HEK293 (cell line): ENCODE results near the gene GAK.

Source experiments
- GLIS1 ChIP-seq: fragments of 450-650 bp; formaldehyde crosslinking; IDR thresholded peaks from 2 replicates; pipeline ENCODE4 v1.5.1; 2016; ENCODE audit warnings: missing biosample characterization, missing genetic modification characterization
- GLIS2 ChIP-seq: fragments of 450-650 bp; formaldehyde crosslinking; IDR thresholded peaks from 2 replicates; pipeline ENCODE4 v1.5.1; 2016; ENCODE audit warnings: missing biosample characterization, missing genetic modification characterization
- KLF1 ChIP-seq: fragments of 450-650 bp; formaldehyde crosslinking; IDR thresholded peaks from 2 replicates; pipeline ENCODE4 v1.5.1; 2016; ENCODE audit warnings: missing biosample characterization, missing genetic modification characterization
- KLF8 ChIP-seq: fragments of 450-650 bp; formaldehyde crosslinking; IDR thresholded peaks from 2 replicates; pipeline ENCODE4 v1.5.1; 2016; ENCODE audit warnings: missing biosample characterization, missing genetic modification characterization
- KLF9 ChIP-seq: fragments of 450-650 bp; formaldehyde crosslinking; IDR thresholded peaks from 2 replicates; pipeline ENCODE4 v1.5.1; 2016; ENCODE audit warnings: missing biosample characterization, missing genetic modification characterization, low read depth
- SP3 ChIP-seq: fragments of 450-650 bp; formaldehyde crosslinking; IDR thresholded peaks from 2 replicates; pipeline ENCODE4 v1.5.1; 2016; ENCODE audit warnings: missing biosample characterization, missing genetic modification characterization
- ZBTB1 ChIP-seq: fragments of 450-650 bp; formaldehyde crosslinking; IDR thresholded peaks from 2 replicates; pipeline ENCODE4 v1.5.1; 2016; ENCODE audit warnings: missing biosample characterization, missing genetic modification characterization
- ZBTB20 ChIP-seq: fragments of 450-650 bp; formaldehyde crosslinking; IDR thresholded peaks from 2 replicates; pipeline ENCODE4 v1.5.1; 2016; ENCODE audit warnings: missing biosample characterization, missing genetic modification characterization
- ZBTB26 ChIP-seq: fragments of 450-650 bp; formaldehyde crosslinking; optimal IDR thresholded peaks from 2 replicates; pipeline ENCODE3; 2016; ENCODE audit warnings: missing biosample characterization, mild to moderate bottlenecking, missing genetic modification characterization
- ZFHX2 ChIP-seq: fragments of 450-650 bp; formaldehyde crosslinking; conservative IDR thresholded peaks from 2 replicates; pipeline ENCODE4 v1.5.1; 2016; ENCODE audit warnings: missing biosample characterization, missing genetic modification characterization
- ZFP41 ChIP-seq: fragments of 450-650 bp; formaldehyde crosslinking; IDR thresholded peaks from 2 replicates; pipeline ENCODE4 v1.5.1; 2016; ENCODE audit warnings: missing biosample characterization, missing genetic modification characterization, borderline replicate concordance
- ZIC2 ChIP-seq: fragments of 450-650 bp; formaldehyde crosslinking; IDR thresholded peaks from 2 replicates; pipeline ENCODE4 v1.5.1; 2016; ENCODE audit warnings: missing biosample characterization, missing genetic modification characterization
- ZNF549 ChIP-seq: fragments of 450-650 bp; IDR thresholded peaks from 2 replicates; pipeline ENCODE4 v1.5.1; 2018; ENCODE audit warnings: missing biosample characterization, missing genetic modification characterization, mild to moderate bottlenecking, inconsistent platforms, moderate library complexity
- ZNF558 ChIP-seq: fragments of 450-650 bp; formaldehyde crosslinking; IDR thresholded peaks from 2 replicates; pipeline ENCODE4 v1.5.1; 2016; ENCODE audit warnings: missing biosample characterization, missing genetic modification characterization
- ZNF629 ChIP-seq: fragments of 450-650 bp; formaldehyde crosslinking; IDR thresholded peaks from 2 replicates; pipeline ENCODE4 v1.5.1; 2017; ENCODE audit warnings: missing biosample characterization, missing genetic modification characterization
- TF ChIP-seq, protein P1 (sequence below): fragments of 450-650 bp; formaldehyde crosslinking; IDR thresholded peaks from 2 replicates; pipeline ENCODE4 v1.5.1; 2016; ENCODE audit warnings: missing biosample characterization, missing genetic modification characterization, borderline replicate concordance
- TF ChIP-seq, protein P2 (sequence below): fragments of 450-650 bp; formaldehyde crosslinking; conservative IDR thresholded peaks from 2 replicates; pipeline ENCODE4 v1.5.1; 2016; ENCODE audit warnings: low read depth, missing biosample characterization, missing genetic modification characterization

Gene GAK

DNA sequence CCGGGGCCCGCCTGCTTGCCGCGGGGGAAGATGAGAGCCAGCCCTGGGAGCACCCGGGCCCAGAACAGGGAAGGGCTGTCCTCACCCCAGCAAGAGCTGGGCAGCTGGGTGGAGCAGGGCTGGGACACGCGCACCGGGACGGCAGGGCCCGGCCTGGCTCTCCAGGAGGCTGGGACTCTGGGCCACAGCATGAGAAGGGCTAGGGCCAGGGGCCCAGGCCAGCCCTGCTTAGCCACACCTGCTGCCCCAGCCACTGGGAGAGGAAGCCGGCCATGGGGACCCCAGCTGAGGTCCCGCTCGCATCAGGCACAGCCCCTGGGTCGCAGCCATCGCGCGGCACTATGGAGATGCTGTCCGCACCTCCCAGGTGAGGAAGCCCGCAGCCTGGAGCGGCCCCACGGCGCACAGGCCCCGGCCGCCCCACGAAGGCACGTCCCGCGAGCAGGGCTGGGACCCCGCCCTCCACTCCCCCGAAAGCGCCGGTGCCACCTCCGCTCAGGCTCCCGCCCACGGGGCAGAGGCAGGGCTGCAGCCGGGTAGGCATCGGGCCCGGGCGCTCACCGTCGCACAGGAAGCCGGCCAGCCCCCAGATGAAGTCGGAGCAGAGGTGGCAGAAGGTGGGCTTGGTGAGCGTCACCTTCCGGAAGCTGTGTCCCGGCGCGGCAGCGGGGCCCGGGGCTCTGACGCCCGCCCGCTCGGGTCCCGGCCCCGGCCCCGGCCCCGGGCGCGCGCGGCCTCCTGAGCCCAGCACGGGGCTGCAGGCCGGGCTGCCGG, 40.7 kb upstream of the GAK start (continued):
- TF ChIP-seq, protein P1, sequence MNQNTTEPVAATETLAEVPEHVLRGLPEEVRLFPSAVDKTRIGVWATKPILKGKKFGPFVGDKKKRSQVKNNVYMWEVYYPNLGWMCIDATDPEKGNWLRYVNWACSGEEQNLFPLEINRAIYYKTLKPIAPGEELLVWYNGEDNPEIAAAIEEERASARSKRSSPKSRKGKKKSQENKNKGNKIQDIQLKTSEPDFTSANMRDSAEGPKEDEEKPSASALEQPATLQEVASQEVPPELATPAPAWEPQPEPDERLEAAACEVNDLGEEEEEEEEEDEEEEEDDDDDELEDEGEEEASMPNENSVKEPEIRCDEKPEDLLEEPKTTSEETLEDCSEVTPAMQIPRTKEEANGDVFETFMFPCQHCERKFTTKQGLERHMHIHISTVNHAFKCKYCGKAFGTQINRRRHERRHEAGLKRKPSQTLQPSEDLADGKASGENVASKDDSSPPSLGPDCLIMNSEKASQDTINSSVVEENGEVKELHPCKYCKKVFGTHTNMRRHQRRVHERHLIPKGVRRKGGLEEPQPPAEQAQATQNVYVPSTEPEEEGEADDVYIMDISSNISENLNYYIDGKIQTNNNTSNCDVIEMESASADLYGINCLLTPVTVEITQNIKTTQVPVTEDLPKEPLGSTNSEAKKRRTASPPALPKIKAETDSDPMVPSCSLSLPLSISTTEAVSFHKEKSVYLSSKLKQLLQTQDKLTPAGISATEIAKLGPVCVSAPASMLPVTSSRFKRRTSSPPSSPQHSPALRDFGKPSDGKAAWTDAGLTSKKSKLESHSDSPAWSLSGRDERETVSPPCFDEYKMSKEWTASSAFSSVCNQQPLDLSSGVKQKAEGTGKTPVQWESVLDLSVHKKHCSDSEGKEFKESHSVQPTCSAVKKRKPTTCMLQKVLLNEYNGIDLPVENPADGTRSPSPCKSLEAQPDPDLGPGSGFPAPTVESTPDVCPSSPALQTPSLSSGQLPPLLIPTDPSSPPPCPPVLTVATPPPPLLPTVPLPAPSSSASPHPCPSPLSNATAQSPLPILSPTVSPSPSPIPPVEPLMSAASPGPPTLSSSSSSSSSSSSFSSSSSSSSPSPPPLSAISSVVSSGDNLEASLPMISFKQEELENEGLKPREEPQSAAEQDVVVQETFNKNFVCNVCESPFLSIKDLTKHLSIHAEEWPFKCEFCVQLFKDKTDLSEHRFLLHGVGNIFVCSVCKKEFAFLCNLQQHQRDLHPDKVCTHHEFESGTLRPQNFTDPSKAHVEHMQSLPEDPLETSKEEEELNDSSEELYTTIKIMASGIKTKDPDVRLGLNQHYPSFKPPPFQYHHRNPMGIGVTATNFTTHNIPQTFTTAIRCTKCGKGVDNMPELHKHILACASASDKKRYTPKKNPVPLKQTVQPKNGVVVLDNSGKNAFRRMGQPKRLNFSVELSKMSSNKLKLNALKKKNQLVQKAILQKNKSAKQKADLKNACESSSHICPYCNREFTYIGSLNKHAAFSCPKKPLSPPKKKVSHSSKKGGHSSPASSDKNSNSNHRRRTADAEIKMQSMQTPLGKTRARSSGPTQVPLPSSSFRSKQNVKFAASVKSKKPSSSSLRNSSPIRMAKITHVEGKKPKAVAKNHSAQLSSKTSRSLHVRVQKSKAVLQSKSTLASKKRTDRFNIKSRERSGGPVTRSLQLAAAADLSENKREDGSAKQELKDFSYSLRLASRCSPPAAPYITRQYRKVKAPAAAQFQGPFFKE, result no peak
- TF ChIP-seq, protein P2, sequence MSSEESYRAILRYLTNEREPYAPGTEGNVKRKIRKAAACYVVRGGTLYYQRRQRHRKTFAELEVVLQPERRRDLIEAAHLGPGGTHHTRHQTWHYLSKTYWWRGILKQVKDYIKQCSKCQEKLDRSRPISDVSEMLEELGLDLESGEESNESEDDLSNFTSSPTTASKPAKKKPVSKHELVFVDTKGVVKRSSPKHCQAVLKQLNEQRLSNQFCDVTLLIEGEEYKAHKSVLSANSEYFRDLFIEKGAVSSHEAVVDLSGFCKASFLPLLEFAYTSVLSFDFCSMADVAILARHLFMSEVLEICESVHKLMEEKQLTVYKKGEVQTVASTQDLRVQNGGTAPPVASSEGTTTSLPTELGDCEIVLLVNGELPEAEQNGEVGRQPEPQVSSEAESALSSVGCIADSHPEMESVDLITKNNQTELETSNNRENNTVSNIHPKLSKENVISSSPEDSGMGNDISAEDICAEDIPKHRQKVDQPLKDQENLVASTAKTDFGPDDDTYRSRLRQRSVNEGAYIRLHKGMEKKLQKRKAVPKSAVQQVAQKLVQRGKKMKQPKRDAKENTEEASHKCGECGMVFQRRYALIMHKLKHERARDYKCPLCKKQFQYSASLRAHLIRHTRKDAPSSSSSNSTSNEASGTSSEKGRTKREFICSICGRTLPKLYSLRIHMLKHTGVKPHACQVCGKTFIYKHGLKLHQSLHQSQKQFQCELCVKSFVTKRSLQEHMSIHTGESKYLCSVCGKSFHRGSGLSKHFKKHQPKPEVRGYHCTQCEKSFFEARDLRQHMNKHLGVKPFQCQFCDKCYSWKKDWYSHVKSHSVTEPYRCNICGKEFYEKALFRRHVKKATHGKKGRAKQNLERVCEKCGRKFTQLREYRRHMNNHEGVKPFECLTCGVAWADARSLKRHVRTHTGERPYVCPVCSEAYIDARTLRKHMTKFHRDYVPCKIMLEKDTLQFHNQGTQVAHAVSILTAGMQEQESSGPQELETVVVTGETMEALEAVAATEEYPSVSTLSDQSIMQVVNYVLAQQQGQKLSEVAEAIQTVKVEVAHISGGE (tag by site-specific recombination), result peak; percentile 48; the same call in 1 of the 2 replicates
- TF ChIP-seq ZBTB26, result peak; percentile 58
- TF ChIP-seq ZNF558 (tag by site-specific recombination), result no peak
- TF ChIP-seq GLIS1 (tag by site-specific recombination), result peak; percentile 40; the same call in 1 of the 2 replicates
- TF ChIP-seq KLF8 (tag by site-specific recombination), result peak; percentile 12; the same call in 1 of the 2 replicates
- TF ChIP-seq ZNF549, result no peak
- TF ChIP-seq SP3 (tag by site-specific recombination), result peak; percentile 62
- peak; percentile 64 for TF ChIP-seq KLF1 (tag by site-specific recombination)
- peak; percentile 85; the same call in 1 of the 2 replicates for TF ChIP-seq ZBTB20 (tag by site-specific recombination)
- TF ChIP-seq ZBTB1 (tag by site-specific recombination), result no peak
- peak; percentile 41 for TF ChIP-seq ZIC2 (tag by site-specific recombination)
- no peak for TF ChIP-seq ZNF629 (tag by site-specific recombination)
- TF ChIP-seq GLIS2 (tag by site-specific recombination), result peak; percentile 74
- peak; percentile 89 for TF ChIP-seq ZFHX2
- peak; percentile 54 for TF ChIP-seq KLF9 (tag by site-specific recombination)
- TF ChIP-seq ZFP41, result no peak
